Stomach (tissue), 4 donors: ENCODE data around the gene CSF2RB.

Experiments used
- POLR2A ChIP-seq, 4 donors: fragments of 450-650 bp; IDR thresholded peaks; one replicate each; pipeline ENCODE4 v1.6.1; 2016; ENCODE audit warnings: antibody characterized with exemption in 4 of 4, control low read depth in 2 of 4, mild to moderate bottlenecking in 1 of 4, moderate library complexity in 1 of 4
- POLR2AphosphoS5 ChIP-seq, 3 donors: sonication (generic); formaldehyde crosslinking; IDR thresholded peaks; one replicate each; pipeline ENCODE4 v1.6.1; 2016; ENCODE audit warnings: antibody characterized with exemption in 3 of 3
- TF ChIP-seq, protein P1 (sequence below), 7 experiments: fragments of 450-650 bp in 4 of 7; fragments of 200-600 bp in 3 of 7; sonication (generic) in 3 of 7; IDR thresholded peaks; one replicate each; pipeline ENCODE4 v1.5.1; 2016 to 2019; ENCODE audit warnings: antibody characterized with exemption in 7 of 7, control low read depth in 2 of 7, mild to moderate bottlenecking in 1 of 7

DNA sequence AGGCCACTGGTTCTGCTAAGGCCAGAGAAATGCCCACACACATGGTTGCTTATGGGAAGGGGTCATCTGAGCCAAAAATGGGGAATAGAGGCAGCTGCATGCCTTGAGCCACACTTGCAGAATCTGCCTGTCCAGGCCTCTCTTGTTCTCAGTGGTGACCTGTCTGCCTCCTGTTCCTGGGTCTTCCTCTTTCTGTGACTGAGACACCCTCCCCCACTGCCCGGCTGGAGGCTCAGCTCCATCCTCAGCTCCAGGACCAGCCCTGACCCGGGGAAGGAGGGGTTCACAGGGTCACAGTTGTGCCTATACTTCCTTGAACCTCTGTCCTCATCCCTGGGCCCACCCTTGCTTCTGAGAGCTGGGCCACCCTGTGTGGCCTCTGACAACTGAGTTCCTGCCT lies 52.3 kb downstream of the CSF2RB start:
- TF ChIP-seq, protein P1, sequence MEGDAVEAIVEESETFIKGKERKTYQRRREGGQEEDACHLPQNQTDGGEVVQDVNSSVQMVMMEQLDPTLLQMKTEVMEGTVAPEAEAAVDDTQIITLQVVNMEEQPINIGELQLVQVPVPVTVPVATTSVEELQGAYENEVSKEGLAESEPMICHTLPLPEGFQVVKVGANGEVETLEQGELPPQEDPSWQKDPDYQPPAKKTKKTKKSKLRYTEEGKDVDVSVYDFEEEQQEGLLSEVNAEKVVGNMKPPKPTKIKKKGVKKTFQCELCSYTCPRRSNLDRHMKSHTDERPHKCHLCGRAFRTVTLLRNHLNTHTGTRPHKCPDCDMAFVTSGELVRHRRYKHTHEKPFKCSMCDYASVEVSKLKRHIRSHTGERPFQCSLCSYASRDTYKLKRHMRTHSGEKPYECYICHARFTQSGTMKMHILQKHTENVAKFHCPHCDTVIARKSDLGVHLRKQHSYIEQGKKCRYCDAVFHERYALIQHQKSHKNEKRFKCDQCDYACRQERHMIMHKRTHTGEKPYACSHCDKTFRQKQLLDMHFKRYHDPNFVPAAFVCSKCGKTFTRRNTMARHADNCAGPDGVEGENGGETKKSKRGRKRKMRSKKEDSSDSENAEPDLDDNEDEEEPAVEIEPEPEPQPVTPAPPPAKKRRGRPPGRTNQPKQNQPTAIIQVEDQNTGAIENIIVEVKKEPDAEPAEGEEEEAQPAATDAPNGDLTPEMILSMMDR (IDR thresholded peaks at IDR 0.05), result no peak
- TF ChIP-seq POLR2A (IDR thresholded peaks at IDR 0.05) (no peak), POLR2AphosphoS5 (IDR thresholded peaks at IDR 0.05) (no peak)
